ENCODE results near the gene VPS37D. TPM values are rescaled to one million over a fixed set of nuclear protein-coding genes. Genes with fewer than 3 reads are reported as not detected.

The VPS37D gene
- total RNA-seq, 1 donor, result 5.8 TPM

DNA sequence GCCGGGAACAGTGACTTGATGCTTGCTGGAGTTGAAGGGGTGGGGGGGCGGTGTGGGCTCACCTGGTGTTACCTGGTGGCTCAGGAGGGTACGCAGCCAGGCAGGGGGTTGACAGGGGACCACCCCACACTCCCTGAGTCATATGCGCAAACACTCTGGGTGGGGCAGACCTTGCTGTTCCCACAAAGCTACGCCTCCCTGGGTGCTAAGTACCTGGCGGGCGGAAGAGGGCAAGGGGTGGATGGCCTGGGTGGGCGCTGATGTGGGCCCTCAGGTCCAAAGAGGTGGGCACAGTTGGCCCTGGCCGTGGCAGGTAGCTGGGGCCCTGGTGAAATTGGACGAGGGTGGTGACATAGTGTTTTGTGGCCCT, 37.9 kb downstream of the VPS37D start:
- H2AFZ ChIP-seq (ENCODE audit: low read length), result no peak overlapping the region
- H3K9me3 ChIP-seq (ENCODE audit: low read depth, low read length), result no peaks in the 10 kb centered on the region
- peaks cover 55% of the 10 kb centered on the region for H3K36me3 ChIP-seq (ENCODE audit: insufficient read depth, low read length)
- DNase-seq (ENCODE audit: insufficient read length, low spot score, missing footprints), result no peak
- peak overlapping the region; percentile 41 for H3K4me2 ChIP-seq (ENCODE audit: insufficient read depth, low read length)
- peaks cover 62% of the 10 kb centered on the region for H4K20me1 ChIP-seq (ENCODE audit: insufficient read depth, low read length)
- peaks cover 31% of the 10 kb centered on the region for H3K4me1 ChIP-seq (ENCODE audit: insufficient read depth, low read length)
- TF ChIP-seq CTCF (IDR thresholded peaks at IDR 0.05; ENCODE audit: extremely low read depth, low read depth, low read length), result no peak
- H3K4me3 ChIP-seq (ENCODE audit: insufficient read depth, low read length), result no peak overlapping the region
- no peaks in the 10 kb centered on the region for H3K27me3 ChIP-seq (ENCODE audit: insufficient read depth, low read length)
- H3K79me2 ChIP-seq (ENCODE audit: insufficient read depth, low read length), result peaks cover 55% of the 10 kb centered on the region
- peak overlapping the region; percentile 53 for H3K27ac ChIP-seq (ENCODE audit: low read depth, low read length)

DNA sequence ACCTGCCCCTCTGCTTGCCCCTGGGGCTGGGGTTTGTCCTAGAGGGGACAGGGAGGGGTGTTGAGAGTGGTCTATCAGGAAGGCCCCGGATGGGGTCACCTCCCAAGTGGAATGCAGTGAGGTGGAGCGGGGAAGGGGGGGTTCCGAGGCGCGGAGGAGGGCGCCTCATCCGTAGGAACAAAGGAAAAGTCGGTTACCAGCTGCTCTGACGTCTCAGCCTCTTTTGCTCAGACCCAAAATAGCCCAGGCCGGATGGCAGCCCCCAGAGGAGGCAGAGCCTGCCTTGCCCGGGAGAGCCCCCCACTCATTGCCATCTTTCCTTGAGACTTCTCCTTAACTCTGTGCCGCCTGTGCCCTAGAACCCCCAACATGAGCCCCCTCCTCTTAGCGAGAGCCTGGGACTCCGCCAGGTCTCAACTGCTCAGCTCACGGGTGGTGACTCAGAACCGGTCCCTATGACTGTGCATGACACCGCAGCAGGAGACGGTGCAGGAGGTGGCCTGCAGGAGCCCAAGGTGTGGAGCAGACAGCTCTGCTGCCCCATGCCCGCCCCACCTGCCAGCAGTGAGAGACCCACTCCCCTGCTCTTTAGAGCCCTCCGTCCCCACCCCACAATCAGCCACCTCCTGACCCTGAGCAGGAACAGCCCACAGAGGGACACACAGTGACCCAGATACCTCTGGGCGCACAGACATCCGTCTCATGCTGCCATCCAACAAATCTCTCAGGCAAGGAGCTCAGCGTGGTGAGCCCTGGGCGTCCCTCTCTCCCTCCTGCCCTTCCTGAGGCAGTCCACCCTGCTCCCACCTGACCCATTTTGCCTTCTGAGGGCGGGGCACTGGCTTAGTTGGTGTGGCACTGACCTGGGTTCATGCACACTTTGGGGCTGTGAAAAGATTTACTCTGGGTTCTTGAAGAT, 38.8 kb downstream of the VPS37D start:
- Histone ChIP-seq H3K27ac (ENCODE audit: low read depth, low read length) (peak overlapping the region; percentile 53), H3K4me1 (ENCODE audit: insufficient read depth, low read length) (peaks cover 31% of the 10 kb centered on the region), H3K4me3 (ENCODE audit: insufficient read depth, low read length) (no peak overlapping the region), H3K27me3 (ENCODE audit: insufficient read depth, low read length) (no peaks in the 10 kb centered on the region), H3K36me3 (ENCODE audit: insufficient read depth, low read length) (peaks cover 48% of the 10 kb centered on the region), H4K20me1 (ENCODE audit: insufficient read depth, low read length) (peaks cover 62% of the 10 kb centered on the region), H3K4me2 (ENCODE audit: insufficient read depth, low read length) (no peak overlapping the region), H3K9me3 (ENCODE audit: low read depth, low read length) (no peaks in the 10 kb centered on the region), H2AFZ (ENCODE audit: low read length) (no peak overlapping the region), H3K79me2 (ENCODE audit: insufficient read depth, low read length) (peaks cover 64% of the 10 kb centered on the region)
- DNase-seq (ENCODE audit: insufficient read length, low spot score, missing footprints), result peak; percentile 95
- TF ChIP-seq CTCF (IDR thresholded peaks at IDR 0.05; ENCODE audit: extremely low read depth, low read depth, low read length), result no peak

DNA sequence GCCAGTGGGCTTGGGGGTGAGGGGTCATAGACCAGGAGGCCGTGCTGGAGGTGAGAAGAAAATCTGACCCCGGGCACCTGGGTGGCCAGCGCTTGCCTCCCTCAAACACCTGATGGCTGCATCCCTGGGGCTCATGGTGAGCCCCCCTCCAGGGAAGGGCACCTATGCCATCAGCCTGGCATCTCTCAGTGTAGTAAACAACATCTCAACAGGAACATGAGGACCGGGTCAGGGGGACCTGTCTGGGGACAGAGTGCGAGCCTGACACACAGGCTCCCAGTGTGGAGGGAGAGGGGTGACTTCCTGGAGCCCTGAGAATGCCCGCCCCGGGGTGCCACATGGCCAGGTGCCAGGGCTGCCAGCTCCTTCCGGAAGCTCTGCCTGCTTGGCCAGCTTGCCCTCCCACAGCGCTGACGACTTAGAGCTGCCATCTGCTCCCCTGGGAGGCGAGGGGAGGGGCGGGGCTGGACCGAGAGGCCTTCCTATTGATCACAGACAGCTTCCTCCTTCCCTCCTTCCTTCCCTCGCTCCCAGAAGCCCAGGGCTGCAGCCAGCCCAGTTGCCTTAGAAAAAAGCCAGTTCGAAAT, 39.5 kb downstream of the VPS37D start:
- TF ChIP-seq CTCF (IDR thresholded peaks at IDR 0.05; ENCODE audit: extremely low read depth, low read depth, low read length), result no peak
- H3K79me2 ChIP-seq (ENCODE audit: insufficient read depth, low read length), result peaks cover 71% of the 10 kb centered on the region
- peaks cover 44% of the 10 kb centered on the region for H3K36me3 ChIP-seq (ENCODE audit: insufficient read depth, low read length)
- no peak overlapping the region for H3K4me2 ChIP-seq (ENCODE audit: insufficient read depth, low read length)
- H3K27ac ChIP-seq (ENCODE audit: low read depth, low read length), result peak overlapping the region; percentile 53
- H3K4me3 ChIP-seq (ENCODE audit: insufficient read depth, low read length), result no peak overlapping the region
- H2AFZ ChIP-seq (ENCODE audit: low read length), result no peak overlapping the region
- peak; percentile 76 for DNase-seq (ENCODE audit: insufficient read length, low spot score, missing footprints)
- no peaks in the 10 kb centered on the region for H3K9me3 ChIP-seq (ENCODE audit: low read depth, low read length)
- peaks cover 31% of the 10 kb centered on the region for H3K4me1 ChIP-seq (ENCODE audit: insufficient read depth, low read length)
- no peaks in the 10 kb centered on the region for H3K27me3 ChIP-seq (ENCODE audit: insufficient read depth, low read length)
- H4K20me1 ChIP-seq (ENCODE audit: insufficient read depth, low read length), result peaks cover 70% of the 10 kb centered on the region

DNA sequence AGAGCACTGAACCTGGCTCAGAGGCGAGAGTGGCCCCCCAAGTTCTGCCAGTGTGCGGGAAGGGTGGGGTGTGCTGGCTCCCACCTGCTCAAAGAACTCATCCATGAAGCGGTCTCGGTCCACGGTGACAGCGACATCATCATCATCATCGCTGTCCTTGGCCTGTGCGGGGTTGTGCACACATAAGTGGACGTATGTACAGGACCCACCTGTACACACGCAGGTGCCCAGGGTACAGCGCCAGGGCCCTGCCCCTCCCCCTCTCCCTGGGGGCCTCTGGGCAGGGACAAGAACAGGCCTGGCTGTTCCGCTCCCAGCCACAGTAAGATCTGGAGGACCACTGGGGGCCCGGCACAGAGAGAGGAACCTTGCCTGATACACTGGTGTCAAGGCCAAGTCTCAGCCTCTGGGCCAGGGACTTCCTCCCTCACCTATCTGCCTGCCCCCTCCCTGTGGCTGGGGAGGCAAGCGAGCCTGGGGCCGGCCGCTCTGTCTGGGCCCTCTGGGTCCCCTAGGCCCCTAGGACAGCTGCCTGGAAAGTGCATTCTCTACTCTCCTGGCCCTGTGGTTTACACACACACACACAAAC, 41.4 kb downstream of the VPS37D start:
- Histone ChIP-seq H3K36me3 (ENCODE audit: insufficient read depth, low read length) (peaks cover 41% of the 10 kb centered on the region), H3K9me3 (ENCODE audit: low read depth, low read length) (no peaks in the 10 kb centered on the region), H4K20me1 (ENCODE audit: insufficient read depth, low read length) (peaks cover 80% of the 10 kb centered on the region), H2AFZ (ENCODE audit: low read length) (no peak overlapping the region), H3K79me2 (ENCODE audit: insufficient read depth, low read length) (peaks cover 85% of the 10 kb centered on the region), H3K4me1 (ENCODE audit: insufficient read depth, low read length) (peaks cover 31% of the 10 kb centered on the region), H3K4me2 (ENCODE audit: insufficient read depth, low read length) (no peak overlapping the region), H3K27ac (ENCODE audit: low read depth, low read length) (no peak overlapping the region), H3K27me3 (ENCODE audit: insufficient read depth, low read length) (no peaks in the 10 kb centered on the region), H3K4me3 (ENCODE audit: insufficient read depth, low read length) (no peak overlapping the region)
- peak; percentile 49 for DNase-seq (ENCODE audit: insufficient read length, low spot score, missing footprints)
- no peak for TF ChIP-seq CTCF (IDR thresholded peaks at IDR 0.05; ENCODE audit: extremely low read depth, low read depth, low read length)

All from osteoblast (primary cell).